ENCODE data around the gene UBE2M.

- TF ChIP-seq CTCF (conservative IDR thresholded peaks at IDR 0.05) (no peak), ZFX (IDR thresholded peaks at IDR 0.05) (no peak)
Measured at GRCh38 chr19:58569943-58570670, 11.7 kb upstream of the UBE2M start.

Data from C4-2B (cell line).